Right lobe of liver (tissue), 6 donors: ENCODE measurements around the gene MRAP2. TPM values are rescaled to one million over a fixed set of nuclear protein-coding genes. Genes with fewer than 3 reads are reported as not detected.

Experiments used
- ATAC-seq, 4 donors: fragments of 200-7000 bp; cut with Tn5 transposase; one replicate each; pipeline ENCODE4 v1.9.1; 2020; ENCODE audit warnings: mild to moderate bottlenecking in 4 of 4, moderate library complexity in 4 of 4
- DNase-seq, 3 donors: peaks; one replicate each; pipeline ENCODE4 v3.0.0-alpha.2; 2020
- H3K27ac ChIP-seq, 3 donors: fragments of 200-600 bp; one replicate each; pipeline ENCODE4 v1.8.0; 2022
- H3K27me3 ChIP-seq, 2 donors: fragments of 200-600 bp; one replicate each; pipeline ENCODE4 v1.8.0; 2022
- H3K36me3 ChIP-seq, 4 donors: fragments of 200-600 bp; sonication (generic) in 1 of 4; one replicate each; pipeline versions ENCODE4 v1.5.1 to v1.8.0; 2017 to 2022; ENCODE audit warnings: control low read depth in 1 of 4
- H3K4me1 ChIP-seq, 4 donors: fragments of 200-600 bp; sonication (generic) in 1 of 4; one replicate each; pipeline versions ENCODE4 v1.5.1 to v1.8.0; 2017 to 2022; ENCODE audit warnings: control low read depth in 1 of 4
- H3K4me3 ChIP-seq, 3 donors: fragments of 200-600 bp; one replicate each; pipeline ENCODE4 v1.8.0; 2022
- H3K9me3 ChIP-seq, 4 donors: fragments of 200-600 bp; sonication (generic) in 1 of 4; one replicate each; pipeline versions ENCODE4 v1.5.1 to v1.8.0; 2017 to 2022; ENCODE audit warnings: control low read depth in 1 of 4
- POLR2A ChIP-seq: fragments of 450-650 bp; IDR thresholded peaks from one replicate; pipeline ENCODE4 v1.6.1; 2017; ENCODE audit warnings: antibody characterized with exemption, mild to moderate bottlenecking
- WGBS: methylation state at CpG from one replicate; pipeline ENCODE4 v1.1.6; 2018; ENCODE audit warnings: low coverage, low lambda C conversion rate; ENCODE audit not compliant: insufficient coverage; ENCODE audit errors: missing lambda C conversion rate; 5-methylcytosine and 5-hydroxymethylcytosine counted together
- intact Hi-C, 2 donors: fragments of 100-400 bp; cut with DNase I; formaldehyde crosslinking; loops; one replicate each; pipeline versions ENCODE4 v1.11.2 to v1.14.1; 2022
- total RNA-seq, 6 experiments: library from RNA; depleted of rRNA in 2 of 6; stranded (reverse); fragments of >200 nt in 2 of 6; fragmentation: NEBNext Ultra II Directional in 3 of 6; extraction: Animal tissue kit (Norgen Biotek cat#: 25700) in 3 of 6; gene quantifications; one replicate each; pipeline versions ENCODE4 v1.1.0 to v1.2.4, GENCODE V29; 2016 to 2023
- TF ChIP-seq, protein P1 (sequence below), 4 donors: fragments of 200-600 bp in 3 of 4; fragments of 450-650 bp in 1 of 4; IDR thresholded peaks; one replicate each; pipeline versions ENCODE4 v1.5.1 to v1.8.0; 2016 to 2022; ENCODE audit warnings: antibody characterized with exemption in 4 of 4, mild to moderate bottlenecking in 2 of 4
- donor health status: DM: no; HTN: yes; CAD: no.
- donor health status: DM: no; HTN: no; CAD: no.
- donor health status: DM: no; HTN: no; CAD: no.
- donor health status: DM: no; HTN: yes; CAD: no.
- donor health status: DM: no; HTN: yes; CAD: no.

The MRAP2 gene
- total RNA-seq, 6 experiments from 2014 or later: 0.12 to 0.35 (median 0.12) TPM; not detected in 3

DNA sequence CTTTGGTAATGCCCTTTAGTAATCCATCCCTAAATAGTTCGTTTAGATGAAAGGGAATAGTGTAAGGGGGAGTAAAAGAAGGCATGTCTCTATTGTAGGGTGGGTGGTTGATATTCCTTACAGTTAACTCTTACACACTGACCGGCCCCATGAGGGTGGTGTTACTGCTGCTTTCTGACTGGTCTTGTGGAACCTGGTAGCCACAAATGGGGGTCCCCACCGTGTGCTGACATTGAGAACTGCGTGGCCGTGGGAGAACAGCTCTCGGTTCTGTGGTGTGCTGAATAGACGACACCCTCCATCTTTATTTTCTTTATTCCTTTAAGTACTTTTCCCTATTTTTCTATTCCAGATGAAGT is 19.3 kb downstream of the MRAP2 start:
- Histone ChIP-seq H3K27me3 (no peaks in the 10 kb centered on the region), H3K9me3 (no peaks in the 10 kb centered on the region), H3K4me1 (no peaks in the 10 kb centered on the region), H3K36me3 (no peaks in the 10 kb centered on the region), H3K4me3 (no peak overlapping the region), H3K27ac (no peak overlapping the region)
- ATAC-seq (no peak), DNase-seq (no peak)
- no peak for TF ChIP-seq POLR2A
- TF ChIP-seq, protein P1, sequence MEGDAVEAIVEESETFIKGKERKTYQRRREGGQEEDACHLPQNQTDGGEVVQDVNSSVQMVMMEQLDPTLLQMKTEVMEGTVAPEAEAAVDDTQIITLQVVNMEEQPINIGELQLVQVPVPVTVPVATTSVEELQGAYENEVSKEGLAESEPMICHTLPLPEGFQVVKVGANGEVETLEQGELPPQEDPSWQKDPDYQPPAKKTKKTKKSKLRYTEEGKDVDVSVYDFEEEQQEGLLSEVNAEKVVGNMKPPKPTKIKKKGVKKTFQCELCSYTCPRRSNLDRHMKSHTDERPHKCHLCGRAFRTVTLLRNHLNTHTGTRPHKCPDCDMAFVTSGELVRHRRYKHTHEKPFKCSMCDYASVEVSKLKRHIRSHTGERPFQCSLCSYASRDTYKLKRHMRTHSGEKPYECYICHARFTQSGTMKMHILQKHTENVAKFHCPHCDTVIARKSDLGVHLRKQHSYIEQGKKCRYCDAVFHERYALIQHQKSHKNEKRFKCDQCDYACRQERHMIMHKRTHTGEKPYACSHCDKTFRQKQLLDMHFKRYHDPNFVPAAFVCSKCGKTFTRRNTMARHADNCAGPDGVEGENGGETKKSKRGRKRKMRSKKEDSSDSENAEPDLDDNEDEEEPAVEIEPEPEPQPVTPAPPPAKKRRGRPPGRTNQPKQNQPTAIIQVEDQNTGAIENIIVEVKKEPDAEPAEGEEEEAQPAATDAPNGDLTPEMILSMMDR (IDR thresholded peaks at IDR 0.05): no peak
- 49% methylated on average over 7 of the region's 7 CpGs for WGBS
- intact Hi-C loops: no loop called here

DNA sequence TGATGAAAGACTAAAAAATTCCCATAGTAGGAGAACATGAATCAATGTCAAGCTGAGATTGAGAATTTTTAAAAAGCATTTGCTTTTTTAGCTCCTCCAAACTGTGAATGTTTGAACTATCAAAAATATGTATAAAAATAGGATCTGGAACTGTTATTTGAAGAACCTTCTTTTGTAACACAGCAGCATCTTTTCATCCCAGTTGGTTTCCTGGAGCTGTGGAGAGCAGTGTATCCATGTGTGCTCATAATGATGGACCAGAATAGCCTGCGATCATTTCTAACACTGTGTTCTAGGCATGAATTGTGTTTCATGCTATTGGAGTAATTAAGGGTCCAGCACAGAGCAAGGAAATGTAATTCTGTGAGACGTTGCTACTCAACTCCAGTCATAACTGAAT is 22.1 kb downstream of the MRAP2 start:
- DNase-seq (no peak), ATAC-seq (no peak)
- no peak overlapping the region for H3K4me3 ChIP-seq
- H3K9me3 ChIP-seq: no peaks in the 10 kb centered on the region
- H3K27me3 ChIP-seq: no peaks in the 10 kb centered on the region
- no peaks in the 10 kb centered on the region for H3K4me1 ChIP-seq
- no peak overlapping the region for H3K27ac ChIP-seq
- no peak for TF ChIP-seq POLR2A
- TF ChIP-seq, protein P1 (IDR thresholded peaks at IDR 0.05): no peak
- no peaks in the 10 kb centered on the region for H3K36me3 ChIP-seq
- intact Hi-C loops: no loop called here
- 48% methylated on average over 2 of the region's 2 CpGs for WGBS

DNA sequence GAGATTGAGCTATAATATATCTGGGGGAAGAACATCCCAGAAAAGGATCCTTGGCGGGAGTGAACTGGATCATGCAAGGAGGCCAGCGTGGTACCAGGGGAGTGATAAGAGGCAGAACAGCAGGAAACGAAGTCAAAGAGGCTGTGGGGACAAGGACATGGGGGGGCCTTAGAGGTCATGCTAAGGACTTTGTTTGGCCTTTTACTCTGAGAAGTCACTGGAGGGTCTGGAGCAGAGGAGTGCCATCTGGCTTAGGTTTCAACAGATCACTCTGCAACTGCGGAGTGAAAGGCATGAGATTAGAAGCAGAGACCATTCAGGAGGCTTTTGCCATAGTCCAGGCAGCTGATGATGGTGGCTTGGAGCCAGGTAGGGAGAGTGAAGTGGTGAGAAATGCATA is 24.3 kb downstream of the MRAP2 start:
- H3K27ac ChIP-seq: no peak overlapping the region
- no peaks in the 10 kb centered on the region for H3K4me1 ChIP-seq
- intact Hi-C loops: no loop called here
- ATAC-seq (no peak), DNase-seq (no peak)
- H3K9me3 ChIP-seq: no peaks in the 10 kb centered on the region
- H3K36me3 ChIP-seq: no peaks in the 10 kb centered on the region
- no peak overlapping the region for H3K4me3 ChIP-seq
- H3K27me3 ChIP-seq: no peaks in the 10 kb centered on the region
- 58% methylated on average over 4 of the region's 4 CpGs for WGBS
- TF ChIP-seq, protein P1 (IDR thresholded peaks at IDR 0.05): no peak
- TF ChIP-seq POLR2A: no peak

DNA sequence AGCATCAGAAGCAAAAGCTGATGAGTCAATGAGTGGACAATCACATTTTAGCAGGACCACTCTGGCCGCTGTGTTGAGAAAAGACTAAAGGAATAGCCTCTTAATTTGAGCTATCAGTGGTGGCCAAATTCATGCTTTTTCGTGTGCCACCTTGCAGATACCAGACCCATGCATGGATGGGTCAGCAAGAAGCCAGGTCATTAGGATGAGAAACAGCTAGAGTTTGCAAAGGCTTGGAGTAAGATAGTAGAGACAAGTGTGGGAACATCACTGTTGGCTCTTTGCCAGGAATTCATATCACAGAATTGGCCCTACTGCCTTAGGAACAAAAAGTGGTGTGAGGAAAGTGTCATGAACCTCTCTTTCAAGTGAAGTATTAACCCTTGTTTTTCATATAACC is 25.5 kb downstream of the MRAP2 start:
- Histone ChIP-seq H3K4me1 (no peaks in the 10 kb centered on the region), H3K36me3 (no peaks in the 10 kb centered on the region), H3K4me3 (no peak overlapping the region), H3K9me3 (no peaks in the 10 kb centered on the region), H3K27me3 (no peaks in the 10 kb centered on the region), H3K27ac (no peak overlapping the region)
- ATAC-seq (no peak), DNase-seq (no peak)
- intact Hi-C loops: no loop called here
- WGBS: 88% methylated on average over 1 of the region's 2 CpGs
- TF ChIP-seq, protein P1 (IDR thresholded peaks at IDR 0.05): no peak
- TF ChIP-seq POLR2A: no peak

DNA sequence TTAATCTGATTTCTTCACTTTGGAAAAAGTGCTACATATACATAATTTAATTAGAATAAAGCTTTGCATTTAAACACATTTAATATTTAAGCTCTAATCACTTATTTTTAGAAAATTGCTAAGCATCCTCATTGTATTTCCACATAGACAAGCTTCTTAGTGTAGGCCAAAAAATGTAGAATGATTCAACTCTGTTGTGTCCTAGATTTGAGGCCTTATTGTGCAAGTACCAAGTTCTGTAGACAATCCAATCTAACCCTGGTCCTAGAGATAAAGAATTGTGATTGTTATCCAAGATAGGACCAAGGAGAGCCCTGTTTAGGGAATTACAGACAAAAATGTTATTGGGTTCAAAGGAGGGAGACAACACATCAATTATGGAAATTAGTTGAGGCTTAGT is 27.6 kb downstream of the MRAP2 start:
- no peak for TF ChIP-seq POLR2A
- TF ChIP-seq, protein P1 (IDR thresholded peaks at IDR 0.05): no peak

More for the DNA sequence above, 27.6 kb downstream of the MRAP2 start:
- Histone ChIP-seq H3K9me3 (no peaks in the 10 kb centered on the region), H3K27ac (no peak overlapping the region), H3K4me3 (no peak overlapping the region), H3K27me3 (no peaks in the 10 kb centered on the region), H3K4me1 (no peaks in the 10 kb centered on the region), H3K36me3 (no peaks in the 10 kb centered on the region)
- ATAC-seq (no peak), DNase-seq (no peak)
- intact Hi-C loops: no loop called here
